ENCODE results near the gene PODNL1.

PODNL1 gene, protein sequence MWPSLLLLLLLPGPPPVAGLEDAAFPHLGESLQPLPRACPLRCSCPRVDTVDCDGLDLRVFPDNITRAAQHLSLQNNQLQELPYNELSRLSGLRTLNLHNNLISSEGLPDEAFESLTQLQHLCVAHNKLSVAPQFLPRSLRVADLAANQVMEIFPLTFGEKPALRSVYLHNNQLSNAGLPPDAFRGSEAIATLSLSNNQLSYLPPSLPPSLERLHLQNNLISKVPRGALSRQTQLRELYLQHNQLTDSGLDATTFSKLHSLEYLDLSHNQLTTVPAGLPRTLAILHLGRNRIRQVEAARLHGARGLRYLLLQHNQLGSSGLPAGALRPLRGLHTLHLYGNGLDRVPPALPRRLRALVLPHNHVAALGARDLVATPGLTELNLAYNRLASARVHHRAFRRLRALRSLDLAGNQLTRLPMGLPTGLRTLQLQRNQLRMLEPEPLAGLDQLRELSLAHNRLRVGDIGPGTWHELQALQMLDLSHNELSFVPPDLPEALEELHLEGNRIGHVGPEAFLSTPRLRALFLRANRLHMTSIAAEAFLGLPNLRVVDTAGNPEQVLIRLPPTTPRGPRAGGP

DNA sequence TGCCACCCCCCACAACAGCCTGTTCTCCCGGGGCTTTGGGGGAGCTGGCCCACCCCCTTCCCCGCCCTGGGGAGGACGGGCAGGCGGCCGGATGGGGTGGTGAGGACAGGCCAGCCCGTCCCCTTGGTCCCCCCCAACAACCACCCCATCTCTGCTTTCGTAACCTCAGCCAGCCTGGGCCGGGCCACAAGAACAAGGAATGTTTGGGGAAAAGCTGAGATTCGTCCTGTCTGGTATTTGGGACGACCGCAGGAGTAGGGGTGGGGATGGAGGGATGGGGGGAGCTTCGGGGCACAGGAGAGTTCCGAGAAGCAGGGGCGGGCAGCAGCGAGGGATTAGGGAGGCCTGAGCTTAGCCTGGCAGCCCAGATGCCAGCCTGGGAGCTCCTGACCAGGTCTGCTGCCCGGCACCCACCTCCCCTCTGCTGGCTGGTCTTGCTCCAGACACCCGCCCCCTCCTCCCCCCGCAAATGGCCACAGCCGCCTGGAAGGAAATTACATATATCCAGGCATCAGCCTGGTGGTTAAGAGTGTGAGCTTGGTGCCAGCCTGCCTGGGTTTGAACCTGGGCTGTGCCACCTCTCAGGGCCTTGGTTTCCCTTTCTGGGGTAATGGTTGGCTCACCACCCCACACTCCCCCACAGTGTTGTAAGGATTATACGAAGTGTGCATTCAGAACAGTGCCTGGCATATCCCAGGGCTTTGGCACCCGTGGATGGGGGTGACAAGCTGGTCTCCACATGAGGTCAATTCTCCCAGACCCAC, at the start of gene PODNL1:
TSS of gene PODNL1 (minus strand) at position 117 of the 764 bp plus-strand sequence. CDS start 236 bp downstream, outside the sequence.
- DNase-seq (ENCODE audit: low spot score) = no peak

DNA sequence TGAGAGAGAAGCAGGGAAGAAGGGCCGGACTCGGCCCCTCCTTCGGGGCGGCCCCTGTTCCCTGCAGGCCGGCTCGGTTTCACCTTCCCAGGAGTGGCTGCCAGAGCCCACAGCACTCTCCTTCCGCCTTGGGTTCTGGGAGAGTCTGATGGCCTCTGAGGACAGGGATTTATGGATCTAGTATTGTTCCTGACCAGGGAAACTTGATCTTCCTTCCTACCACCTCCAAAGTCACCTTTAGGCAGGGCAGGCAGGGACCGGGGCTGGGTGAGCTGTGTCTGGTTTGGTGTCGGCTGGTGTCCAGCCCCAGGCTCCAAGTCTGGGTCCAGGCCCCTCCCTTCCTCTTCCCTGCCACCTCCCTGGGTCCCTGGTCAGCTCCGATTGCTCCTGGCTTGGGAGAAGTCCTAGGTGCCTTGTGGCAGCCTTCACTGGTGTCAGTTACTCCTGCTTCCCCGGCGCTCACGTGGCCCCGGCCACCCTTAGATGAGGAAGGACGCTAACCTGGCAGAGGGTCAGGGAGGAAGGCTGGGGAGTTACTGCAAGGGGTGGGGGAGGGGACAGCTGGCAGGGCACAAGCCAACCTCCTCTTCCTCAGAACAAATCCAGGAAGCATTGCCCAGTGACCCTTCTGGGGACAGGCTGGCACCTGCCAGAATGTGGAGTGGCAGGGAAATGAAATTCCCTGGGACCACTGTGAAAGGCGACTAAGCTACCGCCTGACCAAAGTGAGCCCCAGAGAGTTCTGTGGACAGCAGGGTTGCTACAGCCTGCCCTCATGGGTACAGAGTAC, 49.1 kb upstream of the PODNL1 start:
- no peak for DNase-seq (ENCODE audit: low spot score)

DNA sequence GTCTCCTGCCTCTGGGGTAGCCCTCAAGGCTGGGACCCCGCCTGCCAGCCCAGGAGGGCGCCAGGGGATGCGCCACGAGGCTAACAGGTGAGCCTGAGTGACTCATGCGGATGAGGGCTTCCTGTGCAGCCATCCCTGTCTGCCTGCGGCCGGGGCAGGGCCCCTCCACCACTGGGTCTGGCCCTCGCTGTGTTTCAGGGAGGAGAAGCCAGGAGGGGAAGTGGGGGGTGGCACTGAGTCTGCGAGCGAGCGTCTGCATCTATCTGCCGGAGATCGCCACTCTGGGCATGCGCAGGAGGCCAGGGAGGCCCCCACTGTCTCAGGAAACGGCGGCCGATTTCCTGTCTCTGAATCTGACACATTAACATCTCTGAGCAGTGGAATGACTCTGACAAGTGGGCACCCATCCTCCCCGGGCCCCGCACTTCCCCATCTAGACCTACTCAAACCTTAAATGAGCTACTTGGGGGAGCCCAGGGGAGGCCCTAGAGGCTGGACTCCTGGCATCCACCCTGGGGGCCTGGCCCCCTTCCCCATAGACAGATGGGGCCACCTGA, 48.2 kb upstream of the PODNL1 start:
- DNase-seq (ENCODE audit: low spot score) = peak; percentile 87

DNA sequence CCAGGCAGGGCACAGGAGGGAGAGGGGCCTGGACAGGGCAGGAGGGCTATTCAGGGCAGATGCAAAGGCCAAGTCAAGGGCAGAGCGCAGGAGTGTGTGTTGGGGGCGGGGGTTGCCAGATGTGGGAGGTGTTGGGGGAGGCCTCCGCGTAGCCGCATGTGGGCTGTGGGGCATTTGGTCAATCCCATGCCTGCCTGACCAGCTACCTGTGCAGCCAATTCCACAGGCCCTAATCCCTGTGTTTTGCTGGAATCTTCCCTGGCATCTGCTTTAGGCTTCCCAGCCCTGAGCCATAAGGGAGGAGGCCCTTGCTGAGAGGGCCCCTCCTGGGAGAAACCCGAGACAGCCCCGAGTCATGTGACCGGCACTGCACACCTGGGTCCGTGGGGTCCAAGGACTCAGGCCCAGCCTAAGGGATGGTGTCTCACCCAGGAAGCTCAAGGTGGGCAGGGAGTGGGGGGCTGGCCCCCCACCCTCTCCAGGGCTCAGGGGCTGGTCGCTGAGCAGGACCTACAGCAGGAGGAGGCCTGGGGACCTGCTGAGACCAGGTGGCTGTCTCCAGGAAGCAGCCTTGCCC, 47.6 kb upstream of the PODNL1 start:
- peak; percentile 33 for DNase-seq (ENCODE audit: low spot score)

DNA sequence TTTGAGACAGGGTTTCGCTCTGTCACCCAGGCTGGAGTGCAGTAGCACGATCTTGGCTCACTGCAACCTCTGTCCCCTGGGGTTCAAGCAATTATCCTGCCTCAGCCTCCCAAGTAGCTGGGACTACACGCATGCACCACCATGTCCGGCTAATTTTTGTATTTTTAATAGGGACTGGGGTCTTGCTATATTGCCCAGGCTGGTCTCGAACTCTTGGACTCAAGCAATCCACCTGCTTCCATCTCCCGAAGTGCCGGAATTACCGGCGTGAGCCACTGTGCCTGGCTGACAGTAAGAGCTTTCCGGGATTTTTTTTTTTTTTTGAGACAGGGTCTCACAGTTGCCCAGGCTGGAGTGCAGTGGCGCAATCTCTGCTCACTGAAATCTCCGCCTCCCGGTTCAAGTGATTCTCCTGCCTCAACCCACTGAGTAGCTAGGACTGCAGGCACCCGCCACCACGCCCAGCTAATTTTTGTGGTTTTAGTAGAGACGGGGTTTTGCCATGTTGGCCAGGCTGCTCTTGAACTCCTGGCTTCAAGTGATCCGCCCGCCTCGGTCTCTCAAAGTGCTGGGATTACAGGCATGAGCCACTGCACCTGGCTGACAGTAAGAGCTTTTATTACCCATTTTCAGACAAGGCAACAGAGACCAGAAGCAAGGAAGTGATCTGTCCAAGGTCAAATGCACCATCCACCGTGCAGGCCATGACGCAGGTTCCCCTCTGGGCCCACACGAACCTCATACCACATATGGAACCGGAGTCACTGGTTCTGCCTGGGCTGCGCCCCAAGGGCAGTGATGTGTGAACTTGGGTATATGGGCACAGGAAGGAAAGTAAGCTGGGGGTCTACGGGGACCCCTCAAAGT, 46.9 kb upstream of the PODNL1 start:
- peak; percentile 34 for DNase-seq (ENCODE audit: low spot score)

DNA sequence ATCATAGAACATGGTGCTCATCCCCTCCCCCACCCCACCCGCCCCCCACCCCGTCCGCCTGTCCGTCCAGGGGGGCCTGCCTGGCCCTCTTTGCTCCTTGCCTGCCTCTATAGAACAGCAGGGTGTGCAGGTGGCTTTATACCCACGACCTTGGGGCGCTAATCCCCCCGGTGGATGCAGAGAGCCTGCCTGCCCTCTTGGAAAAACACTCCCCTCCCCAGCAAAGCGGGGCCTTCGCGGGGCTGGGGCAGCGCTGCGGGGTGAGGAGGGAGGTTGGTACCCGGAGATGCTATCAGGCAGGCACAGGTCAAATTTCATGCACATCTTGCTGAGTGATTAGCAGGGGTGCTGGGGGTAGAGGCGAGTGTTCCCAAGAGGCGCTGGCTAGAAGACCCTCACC, 46.0 kb upstream of the PODNL1 start:
- DNase-seq (ENCODE audit: low spot score) = no peak

DNA sequence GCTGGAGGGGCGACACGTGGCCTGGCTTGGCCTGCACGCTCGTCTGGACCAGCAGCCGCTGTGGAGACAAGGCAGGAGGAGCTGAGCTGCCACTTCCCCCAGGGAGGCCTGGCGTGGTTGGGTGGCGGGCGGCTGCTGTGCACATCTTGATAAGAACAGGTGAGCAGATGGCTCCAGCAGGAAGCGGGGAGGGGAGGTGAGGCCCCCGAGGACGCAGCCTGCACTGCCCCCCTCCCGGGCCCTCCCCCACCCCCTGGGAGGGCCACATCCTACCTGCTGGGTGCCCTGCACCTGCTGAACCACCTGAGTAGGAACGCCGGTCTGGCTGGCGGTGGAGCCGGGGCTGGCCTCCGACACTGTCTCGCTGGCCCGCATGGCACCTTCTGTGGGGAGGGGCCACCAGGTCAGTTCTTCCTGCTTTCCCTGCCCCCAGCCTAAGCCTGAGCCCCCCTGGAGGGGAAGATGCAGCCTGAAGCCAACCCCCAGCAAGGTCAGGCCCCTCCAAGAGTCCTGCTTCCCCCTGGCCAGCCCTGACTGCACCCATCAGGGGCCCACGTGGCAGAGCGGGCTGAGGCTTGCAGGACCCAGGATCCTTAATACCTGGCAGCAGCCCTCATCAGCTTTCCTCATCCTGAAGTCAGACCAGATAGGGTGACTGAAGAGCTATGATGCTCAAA, 45.1 kb upstream of the PODNL1 start:
- no peak for DNase-seq (ENCODE audit: low spot score)

DNA sequence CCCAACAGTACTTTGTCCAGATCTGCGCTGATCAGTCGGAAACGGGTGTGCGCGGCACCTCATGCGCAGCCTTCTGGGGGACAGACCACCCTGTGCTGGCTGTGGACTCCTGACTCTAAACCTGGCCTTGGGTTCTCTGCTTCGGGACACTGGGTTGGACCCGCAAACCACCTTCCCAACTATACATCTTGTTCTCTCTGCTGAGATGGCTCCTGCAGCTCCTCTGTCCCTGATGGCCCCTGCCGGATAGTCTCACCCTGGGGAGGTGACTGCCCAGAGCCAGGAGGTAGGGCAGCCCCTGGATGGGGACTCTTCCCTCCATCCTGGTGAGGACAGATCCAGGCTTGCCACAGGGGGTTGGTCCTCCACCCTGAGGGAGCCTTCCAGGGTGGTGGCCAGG, 44.6 kb upstream of the PODNL1 start:
- no peak for DNase-seq (ENCODE audit: low spot score)

DNA sequence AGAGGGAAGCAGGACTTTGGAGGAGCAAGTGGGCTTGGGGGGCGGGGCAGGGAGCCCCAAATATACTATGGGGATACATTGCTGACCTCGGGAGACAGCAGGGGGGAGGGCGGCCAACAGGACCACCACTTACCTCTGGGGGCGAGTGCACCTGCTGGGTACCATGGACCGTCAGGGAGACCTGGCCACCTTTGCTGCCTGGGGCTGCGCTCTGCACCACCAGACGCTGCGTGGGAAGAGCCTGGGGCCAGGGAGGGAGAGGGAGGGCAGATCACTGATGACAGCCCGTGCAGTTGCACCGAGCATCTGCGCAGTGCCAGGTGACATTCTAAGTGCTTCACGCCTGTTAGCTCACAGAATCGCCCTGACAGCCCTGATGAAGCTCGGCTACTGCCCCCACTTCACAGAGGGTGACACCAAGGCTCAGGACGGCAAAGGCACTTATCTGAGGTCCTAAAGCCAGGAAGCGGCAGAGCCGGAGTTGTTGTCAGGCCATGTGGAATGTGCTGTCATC, 43.8 kb upstream of the PODNL1 start:
- DNase-seq (ENCODE audit: low spot score) = no peak

DNA sequence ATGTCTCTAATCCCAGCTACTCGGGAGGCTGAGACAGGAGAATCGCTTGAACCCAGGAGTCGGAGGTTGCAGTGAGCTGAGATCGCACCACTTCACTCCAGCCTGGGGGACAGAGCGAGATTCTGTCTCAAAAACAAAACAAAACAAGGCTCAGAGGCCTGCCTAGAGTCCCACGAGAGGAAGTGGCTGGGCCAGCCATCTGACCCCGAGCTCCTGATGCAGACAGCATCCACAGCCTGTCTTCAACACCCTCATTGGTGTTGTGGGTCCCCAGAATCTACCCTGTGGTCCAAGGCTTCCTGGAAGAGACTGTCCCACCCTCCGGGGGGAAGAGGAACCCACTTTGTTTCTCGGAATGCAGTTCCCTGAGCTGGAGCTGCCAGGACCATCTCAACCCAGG, 43.2 kb upstream of the PODNL1 start:
- no peak for DNase-seq (ENCODE audit: low spot score)

DNA sequence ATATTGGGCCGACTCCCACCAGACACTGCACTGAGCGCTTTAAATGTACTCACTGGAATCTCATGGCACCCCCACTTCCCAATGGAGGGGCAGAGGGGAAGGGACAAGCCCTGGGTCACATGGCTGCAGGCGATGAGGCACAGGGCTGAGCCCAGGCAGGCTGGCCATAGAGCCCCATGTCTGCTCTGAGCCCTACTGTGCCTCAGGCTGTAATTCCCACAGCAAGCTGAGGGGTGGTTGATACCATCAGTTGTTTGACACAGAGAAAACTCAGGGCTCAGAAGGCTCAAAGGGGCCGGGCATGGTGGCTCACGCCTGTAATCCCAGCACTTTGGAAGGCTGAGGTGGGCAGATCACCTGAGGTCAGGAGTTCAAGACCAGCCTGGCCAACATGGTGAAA, 42.8 kb upstream of the PODNL1 start:
- no peak for DNase-seq (ENCODE audit: low spot score)

DNA sequence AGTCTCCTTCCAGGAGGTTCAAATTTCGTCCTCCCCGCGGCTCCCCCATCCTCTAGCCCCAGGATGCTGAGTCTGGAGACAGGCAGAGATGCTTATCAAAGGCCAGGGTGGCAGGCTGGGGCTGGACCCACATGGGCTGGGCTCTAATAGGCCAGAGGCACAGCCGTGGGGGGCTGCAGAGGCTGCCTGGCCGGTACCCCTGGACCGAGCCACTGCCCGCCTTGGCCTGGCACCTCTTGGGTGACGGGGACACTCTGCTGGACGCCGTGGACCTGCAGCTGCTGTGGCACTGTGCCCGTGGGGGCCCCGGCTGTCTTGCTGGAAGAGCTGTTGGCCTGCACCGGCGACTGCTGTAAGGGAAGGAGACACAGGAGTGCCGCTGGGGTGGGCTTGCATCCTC, 42.1 kb upstream of the PODNL1 start:
- no peak for DNase-seq (ENCODE audit: low spot score)

DNA sequence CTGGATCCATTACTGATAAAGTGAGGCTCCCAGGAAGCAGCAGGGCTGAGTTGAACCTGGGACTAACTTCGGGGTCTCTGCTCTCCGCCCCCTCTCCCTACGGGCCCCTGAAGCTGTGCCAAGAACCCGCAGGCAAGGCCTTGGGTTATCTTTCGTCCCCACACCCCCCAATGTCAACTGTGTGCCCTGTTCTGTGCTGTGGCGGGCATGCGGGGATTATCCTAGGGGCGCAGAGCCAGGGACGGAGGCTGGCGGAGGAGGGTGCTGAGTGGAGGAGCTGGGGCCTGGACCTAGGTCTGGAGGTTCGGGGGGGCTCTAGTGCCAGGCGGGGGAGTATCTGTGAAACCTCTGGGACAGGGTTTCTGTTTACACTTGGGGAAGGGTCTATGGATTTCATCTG, 41.5 kb upstream of the PODNL1 start:
- DNase-seq (ENCODE audit: low spot score) = no peak

DNA sequence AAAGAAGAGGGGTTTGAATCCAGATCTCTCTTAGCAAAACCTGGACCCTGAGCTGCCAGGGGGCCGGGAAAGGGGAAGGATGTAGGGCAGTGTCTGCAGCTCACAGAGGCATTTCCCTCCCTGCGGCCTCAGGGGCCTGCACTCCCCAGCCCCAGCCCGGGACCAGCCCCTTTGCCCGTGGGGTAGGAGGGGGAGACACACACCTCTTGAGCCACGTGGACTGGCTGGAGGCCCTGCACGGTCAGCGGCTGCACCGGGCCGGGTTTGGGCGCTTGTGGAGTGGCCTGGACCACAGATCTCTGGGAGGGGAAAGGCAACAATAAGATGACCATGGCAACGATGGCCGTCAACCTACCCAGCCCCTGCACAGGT, 41.0 kb upstream of the PODNL1 start:
- no peak for DNase-seq (ENCODE audit: low spot score)

DNA sequence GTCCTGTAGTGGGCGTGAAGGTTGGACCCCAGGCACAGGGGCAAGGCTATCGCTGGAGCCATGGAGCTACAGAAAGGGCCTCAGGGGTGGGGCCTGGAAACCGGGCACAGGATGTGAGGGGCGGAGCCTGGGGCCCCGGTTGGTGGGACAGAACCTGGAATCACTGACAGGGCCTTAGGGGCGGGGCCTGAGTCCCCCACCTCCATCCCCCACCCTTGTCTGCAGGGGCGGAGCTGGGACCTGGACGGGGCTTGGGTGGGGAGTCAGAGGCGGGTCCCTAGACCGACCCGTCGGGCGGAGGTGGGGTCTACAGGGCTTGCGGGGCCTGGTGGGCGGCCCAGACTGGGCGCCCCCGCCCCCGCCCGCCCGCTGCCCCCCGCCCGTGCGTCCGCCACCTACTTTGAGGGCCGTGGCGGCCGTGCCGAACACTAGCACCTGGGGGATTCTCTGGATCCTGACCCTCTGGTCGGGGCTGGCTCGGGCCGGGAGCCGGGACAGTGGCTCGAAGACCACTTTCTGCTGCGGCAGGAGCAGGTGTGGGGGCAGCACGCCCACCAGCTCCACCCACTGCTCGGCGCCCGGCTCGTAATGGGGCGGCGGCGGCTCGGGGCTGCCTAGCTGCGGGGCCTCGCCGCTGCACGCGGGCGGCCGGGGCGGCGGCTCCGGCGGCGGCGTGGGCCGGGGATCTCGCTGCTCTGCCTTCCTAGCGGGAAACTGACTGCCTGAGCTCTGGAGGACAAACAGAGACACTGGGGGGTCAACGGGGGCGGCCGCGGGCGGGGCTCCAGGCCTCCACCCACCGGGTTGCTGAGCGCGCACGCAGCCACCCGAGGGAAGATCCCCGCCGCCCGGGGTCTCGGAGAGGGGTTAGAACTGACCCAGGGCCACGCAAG, 40.4 kb upstream of the PODNL1 start:
- DNase-seq (ENCODE audit: low spot score) = no peak

DNA sequence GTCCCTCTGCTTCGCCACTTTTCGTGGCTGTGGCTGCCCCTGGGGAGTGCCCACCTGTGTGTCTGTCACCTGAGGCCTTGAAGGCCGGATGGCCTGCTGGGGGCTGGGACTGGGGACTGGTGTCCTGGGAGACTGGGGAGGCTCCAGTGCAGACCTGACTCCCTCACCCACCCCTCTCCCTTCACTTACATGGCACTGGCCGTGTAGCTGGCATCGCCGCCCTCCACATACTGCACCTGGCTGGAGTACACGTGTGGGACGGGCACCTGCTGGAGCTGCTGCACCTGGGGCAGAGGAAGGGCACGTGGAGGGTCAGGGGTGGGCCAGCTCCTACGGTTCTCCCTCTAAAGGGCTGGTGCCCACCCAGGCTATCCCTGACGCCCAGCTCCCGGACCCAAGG, 39.6 kb upstream of the PODNL1 start:
- DNase-seq (ENCODE audit: low spot score) = no peak

DNA sequence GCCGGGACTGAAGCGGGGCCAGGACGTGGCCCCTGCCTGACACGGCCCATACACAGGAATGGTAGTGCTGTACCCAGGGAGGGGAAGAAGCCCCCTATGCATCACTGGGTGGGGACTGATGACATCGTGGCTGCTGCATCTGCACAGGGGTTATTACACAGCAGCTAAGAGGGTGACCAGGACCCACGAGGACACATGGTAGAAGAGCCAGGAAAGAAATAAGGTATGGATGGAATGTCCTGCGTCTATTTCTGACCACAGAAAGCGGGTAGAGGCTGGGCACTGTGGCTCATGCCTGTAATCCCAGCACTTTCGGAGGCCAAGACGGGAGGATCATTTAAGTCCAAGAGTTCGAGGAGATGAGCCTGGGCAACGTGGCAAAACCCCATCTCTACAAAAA, 38.2 kb upstream of the PODNL1 start:
- DNase-seq (ENCODE audit: low spot score) = no peak

DNA sequence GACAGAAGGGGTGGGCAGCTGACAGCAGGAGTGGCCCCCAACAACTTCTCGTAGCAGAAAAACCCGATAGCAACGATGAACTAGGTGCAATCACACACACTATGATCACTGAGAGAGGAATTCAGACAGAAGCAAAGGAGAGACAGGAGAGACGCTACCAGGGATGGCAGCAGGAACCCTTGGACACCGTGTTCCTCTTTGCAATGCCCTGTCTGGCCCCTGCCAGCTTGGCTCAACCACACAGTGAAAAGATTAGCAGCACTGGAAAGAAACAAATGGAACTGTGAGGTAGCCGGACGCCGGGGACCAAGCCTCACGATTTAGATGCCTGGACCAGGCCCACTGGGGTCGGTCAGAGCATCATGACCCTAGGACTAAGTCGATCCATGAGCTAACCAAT, 37.7 kb upstream of the PODNL1 start:
- no peak for DNase-seq (ENCODE audit: low spot score)

DNA sequence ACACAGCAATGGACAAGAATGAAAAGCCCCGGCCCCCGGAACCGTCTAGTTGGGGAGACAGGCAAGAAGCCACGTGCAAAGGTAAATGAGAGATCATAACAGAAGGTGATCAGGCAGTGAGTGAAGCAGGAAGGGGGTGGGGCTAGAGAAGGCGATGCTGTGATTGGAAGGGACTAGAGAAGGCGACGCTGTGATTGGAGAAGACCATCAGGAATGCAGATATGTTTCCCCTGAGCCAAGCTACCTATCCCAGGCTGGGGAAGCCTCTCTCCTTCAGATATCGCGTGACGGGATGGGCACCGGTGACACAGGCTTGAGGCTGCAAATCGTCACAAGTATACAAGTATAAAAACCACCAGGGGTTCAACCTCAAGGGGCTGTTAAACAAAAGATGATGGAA, 35.9 kb upstream of the PODNL1 start:
- DNase-seq (ENCODE audit: low spot score) = peak; percentile 48
